Osteoblast (primary cell): ENCODE results near the gene RIC8A. TPM values are rescaled to one million over a fixed set of nuclear protein-coding genes. Genes with fewer than 3 reads are reported as not detected.
"Not testable (repeated sequence)": the region's sequence is repeated elsewhere in the genome, so short reads cannot be mapped to it uniquely, and the experiment has no call there.

Source experiments
- DNase-seq: peaks from one replicate; pipeline ENCODE4 v3.0.0; 2011; ENCODE audit warnings: low spot score, mixed read lengths; ENCODE audit not compliant: insufficient read length; ENCODE audit errors: missing footprints
- H2AFZ ChIP-seq: 2 replicates; pipeline ENCODE4 v1.6.0; 2011; ENCODE audit warnings: mild to moderate bottlenecking, low read length
- H3K27ac ChIP-seq: 2 replicates; pipeline ENCODE4 v1.5.1; 2011; ENCODE audit warnings: mild to moderate bottlenecking, low read depth, low read length, moderate library complexity
- H3K27me3 ChIP-seq: 2 replicates; pipeline ENCODE4 v1.6.0; 2012; ENCODE audit warnings: mild to moderate bottlenecking, control low read depth, inconsistent platforms, low read length, moderate library complexity; ENCODE audit not compliant: insufficient read depth
- H3K36me3 ChIP-seq: 2 replicates; pipeline ENCODE4 v1.5.1; 2011; ENCODE audit warnings: mild to moderate bottlenecking, low read length, control low read depth, moderate library complexity; ENCODE audit not compliant: insufficient read depth
- H3K4me1 ChIP-seq: 2 replicates; pipeline ENCODE4 v1.5.1; 2011; ENCODE audit warnings: mild to moderate bottlenecking, low read length, control low read depth, moderate library complexity; ENCODE audit not compliant: insufficient read depth
- H3K4me2 ChIP-seq: 2 replicates; pipeline ENCODE4 v1.6.0; 2011; ENCODE audit warnings: mild to moderate bottlenecking, low read length; ENCODE audit not compliant: insufficient read depth
- H3K4me3 ChIP-seq: fragments of 200-600 bp; sonication (generic); 3 replicates; pipeline ENCODE4 v1.5.1; 2012; ENCODE audit warnings: mild to moderate bottlenecking, low read length, inconsistent platforms; ENCODE audit not compliant: insufficient read depth
- H3K79me2 ChIP-seq: 2 replicates; pipeline ENCODE4 v1.6.0; 2012; ENCODE audit warnings: mild to moderate bottlenecking, low read length, control low read depth, inconsistent platforms; ENCODE audit not compliant: insufficient read depth
- H3K9me3 ChIP-seq: 2 replicates; pipeline ENCODE4 v1.5.1; 2011; ENCODE audit warnings: low read depth, low read length, control low read depth
- H4K20me1 ChIP-seq: 2 replicates; pipeline ENCODE4 v1.6.0; 2012; ENCODE audit warnings: mild to moderate bottlenecking, low read length, control low read depth; ENCODE audit not compliant: insufficient read depth
- CTCF ChIP-seq: IDR thresholded peaks from 2 replicates; pipeline ENCODE4 v1.5.1; 2011; ENCODE audit warnings: mild to moderate bottlenecking, low read depth, low read length, moderate library complexity; ENCODE audit errors: extremely low read depth
- total RNA-seq: library from RNA; depleted of rRNA; stranded (reverse); fragments of >200 nt; gene quantifications from 2 replicates; pipeline ENCODE4 v1.2.3, GENCODE V29; 2012

Gene RIC8A
- total RNA-seq, 1 donor, result 134 TPM

- H3K27ac ChIP-seq, H3K79me2 ChIP-seq, H4K20me1 ChIP-seq, DNase-seq, H3K4me1 ChIP-seq, H3K27me3 ChIP-seq, H3K4me2 ChIP-seq, H2AFZ ChIP-seq, H3K36me3 ChIP-seq, H3K9me3 ChIP-seq, H3K4me3 ChIP-seq: not testable (repeated sequence)
- peak; percentile 26 for TF ChIP-seq CTCF
Observed at GRCh38 chr11:191490-192478, 15.7 kb upstream of the RIC8A start.

- H3K4me1 ChIP-seq, H4K20me1 ChIP-seq: not testable (repeated sequence)
Observed at GRCh38 chr11:192674-193128, 14.8 kb upstream of the RIC8A start, which contains the start of gene SCGB1C1. Gene SCGB1C1 (plus strand): TSS chr11:193078. CDS start chr11:193100, 22 bp downstream.

GRCh38 chr11:193481-193880, 14.0 kb upstream of the RIC8A start:
- H3K27me3 ChIP-seq, H2AFZ ChIP-seq, H3K27ac ChIP-seq, H3K9me3 ChIP-seq, H3K4me3 ChIP-seq, H3K4me1 ChIP-seq, H3K79me2 ChIP-seq, DNase-seq, H3K36me3 ChIP-seq, H3K4me2 ChIP-seq, H4K20me1 ChIP-seq: not testable (repeated sequence)

More at GRCh38 chr11:192674-193128, 14.8 kb upstream of the RIC8A start, which contains the start of gene SCGB1C1:
- H3K79me2 ChIP-seq, H3K36me3 ChIP-seq, H3K27me3 ChIP-seq, H3K4me3 ChIP-seq, DNase-seq, H3K4me2 ChIP-seq, H3K27ac ChIP-seq, H3K9me3 ChIP-seq, H2AFZ ChIP-seq: not testable (repeated sequence)

- peak; percentile 78 for DNase-seq
- H3K4me1 ChIP-seq, result no peaks in the 10 kb centered on the region
- no peaks in the 10 kb centered on the region for H3K79me2 ChIP-seq
- no peaks in the 10 kb centered on the region for H3K27me3 ChIP-seq
- H3K4me3 ChIP-seq, result no peak overlapping the region
- H2AFZ ChIP-seq, result no peak overlapping the region
- no peak overlapping the region for H3K4me2 ChIP-seq
- no peaks in the 10 kb centered on the region for H3K9me3 ChIP-seq
- H3K27ac ChIP-seq, result no peak overlapping the region
- no peak for TF ChIP-seq CTCF
- peaks cover 5% of the 10 kb centered on the region for H3K36me3 ChIP-seq
- H4K20me1 ChIP-seq, result peaks cover 13% of the 10 kb centered on the region
Observed at GRCh38 chr11:196786-197731, 10.4 kb upstream of the RIC8A start.
